Smooth muscle cell (in vitro differentiated cells): ENCODE measurements around the gene PLEKHH2. TPM values are rescaled to one million over a fixed set of nuclear protein-coding genes. Genes with fewer than 3 reads are reported as not detected.

Source experiments
- DNase-seq: peaks from one replicate; lab custom pipeline; 2025; ENCODE audit not compliant: unreplicated experiment; lab: John Stamatoyannopoulos, UW
- H2AFZ ChIP-seq: fragments of 200-600 bp; sonication (generic); 2 replicates; pipeline ENCODE4 v1.6.0; 2016; ENCODE audit warnings: antibody characterized with exemption, low read depth, mild to moderate bottlenecking
- H3F3A ChIP-seq: fragments of 200-600 bp; sonication (generic); 2 replicates; pipeline ENCODE4 v1.6.0; 2017; ENCODE audit warnings: antibody characterized with exemption, low read depth
- H3K27ac ChIP-seq: fragments of 200-600 bp; sonication (generic); 2 replicates; pipeline ENCODE4 v1.5.1; 2016; ENCODE audit warnings: low read depth, mild to moderate bottlenecking
- H3K27me3 ChIP-seq: fragments of 200-600 bp; sonication (generic); 2 replicates; pipeline ENCODE4 v1.6.1; 2016; ENCODE audit warnings: low read depth, mild to moderate bottlenecking
- H3K36me3 ChIP-seq: fragments of 200-600 bp; sonication (generic); 2 replicates; pipeline ENCODE4 v1.5.1; 2016; ENCODE audit warnings: low read depth
- H3K4me1 ChIP-seq: fragments of 200-600 bp; sonication (generic); 2 replicates; pipeline ENCODE4 v1.5.1; 2016; ENCODE audit warnings: low read depth
- H3K4me2 ChIP-seq: fragments of 200-600 bp; sonication (generic); 2 replicates; pipeline ENCODE4 v1.6.0; 2016; ENCODE audit warnings: mild to moderate bottlenecking
- H3K4me3 ChIP-seq: fragments of 200-600 bp; sonication (generic); 2 replicates; pipeline ENCODE4 v1.5.1; 2016; ENCODE audit warnings: mild to moderate bottlenecking
- H3K79me2 ChIP-seq: fragments of 200-600 bp; sonication (generic); 2 replicates; pipeline ENCODE4 v1.6.0; 2016; ENCODE audit warnings: low read depth, mild to moderate bottlenecking
- H3K9ac ChIP-seq: fragments of 200-600 bp; sonication (generic); 2 replicates; pipeline ENCODE4 v1.6.0; 2016; ENCODE audit warnings: low read depth
- H3K9me3 ChIP-seq: fragments of 200-600 bp; sonication (generic); replicated peaks from 2 replicates; pipeline ENCODE4 v1.5.1; 2016; ENCODE audit warnings: low read depth
- H4K20me1 ChIP-seq: fragments of 200-600 bp; sonication (generic); 2 replicates; pipeline ENCODE4 v1.6.0; 2016; ENCODE audit warnings: low read depth
- CTCF ChIP-seq: fragments of 200-600 bp; sonication (generic); IDR thresholded peaks from 2 replicates; pipeline ENCODE4 v1.5.1; 2017; ENCODE audit warnings: borderline replicate concordance, mild to moderate bottlenecking, antibody characterized with exemption; ENCODE audit not compliant: insufficient read depth, poor library complexity, severe bottlenecking
- WGBS: methylation state at CpG from one replicate; pipeline ENCODE4 v1.1.7; 2016; ENCODE audit warnings: low lambda C conversion rate; 5-methylcytosine and 5-hydroxymethylcytosine counted together
- polyA plus RNA-seq: library from polyadenylated mRNA; unstranded; fragments of >200 nt; fragmentation: Nextera tagmentation; extraction: Ambion mirVana; gene quantifications from 2 replicates; pipeline ENCODE4 v1.2.1, GENCODE V29; 2016
- total RNA-seq: library from RNA; depleted of rRNA; stranded (reverse); fragments of >200 nt; gene quantifications from 2 replicates; pipeline ENCODE4 v1.2.3, GENCODE V29; 2014

The PLEKHH2 gene
- total and polyA plus RNA-seq, 2 experiments from 2014 or later, result 0.69 to 2.1 TPM

GRCh38 chr2:43778233-43778632 is 141.2 kb downstream of the PLEKHH2 start:
- Histone ChIP-seq H3K4me1 (peaks cover 6% of the 10 kb centered on the region), H3K27ac (no peak overlapping the region), H3F3A (no peaks in the 10 kb centered on the region), H3K79me2 (no peaks in the 10 kb centered on the region), H3K4me3 (no peak overlapping the region), H4K20me1 (no peaks in the 10 kb centered on the region), H3K4me2 (no peak overlapping the region), H2AFZ (no peak overlapping the region), H3K27me3 (no peaks in the 10 kb centered on the region), H3K36me3 (no peaks in the 10 kb centered on the region), H3K9ac (no peak overlapping the region), H3K9me3 (no peaks in the 10 kb centered on the region)
- no peak for DNase-seq
- TF ChIP-seq CTCF, result no peak
- WGBS, result 84% methylated on average over 8 of the region's 8 CpGs

GRCh38 chr2:43787895-43788294 is 150.8 kb downstream of the PLEKHH2 start:
- H3K4me2 ChIP-seq, result no peak overlapping the region
- H3K27me3 ChIP-seq, result no peaks in the 10 kb centered on the region
- H2AFZ ChIP-seq, result no peak overlapping the region
- H3K36me3 ChIP-seq, result peaks cover 5% of the 10 kb centered on the region
- H3K9me3 ChIP-seq, result no peaks in the 10 kb centered on the region
- no peaks in the 10 kb centered on the region for H3K4me1 ChIP-seq
- no peak overlapping the region for H3K9ac ChIP-seq
- no peak overlapping the region for H3K27ac ChIP-seq
- H3K79me2 ChIP-seq, result no peaks in the 10 kb centered on the region
- no peak for DNase-seq
- H3K4me3 ChIP-seq, result no peak overlapping the region
- H4K20me1 ChIP-seq, result no peaks in the 10 kb centered on the region
- no peak for TF ChIP-seq CTCF
- H3F3A ChIP-seq, result no peaks in the 10 kb centered on the region

GRCh38 chr2:43788646-43789045 is 151.6 kb downstream of the PLEKHH2 start:
- Histone ChIP-seq H3K79me2 (no peaks in the 10 kb centered on the region), H3K27ac (no peak overlapping the region), H4K20me1 (no peaks in the 10 kb centered on the region), H3K4me1 (no peaks in the 10 kb centered on the region), H3K4me3 (no peak overlapping the region), H3K9ac (no peak overlapping the region), H3F3A (no peaks in the 10 kb centered on the region), H3K9me3 (no peaks in the 10 kb centered on the region), H3K4me2 (no peak overlapping the region), H3K27me3 (no peaks in the 10 kb centered on the region), H3K36me3 (peaks cover 5% of the 10 kb centered on the region), H2AFZ (no peak overlapping the region)
- TF ChIP-seq CTCF, result no peak
- DNase-seq, result no peak
- WGBS, result 100% methylated on average over 1 of the region's 1 CpG

GRCh38 chr2:43790147-43790546 is 153.1 kb downstream of the PLEKHH2 start:
- Histone ChIP-seq H3K79me2 (no peaks in the 10 kb centered on the region), H3K9ac (no peak overlapping the region), H3K4me2 (no peak overlapping the region), H3F3A (no peaks in the 10 kb centered on the region), H3K4me1 (no peaks in the 10 kb centered on the region), H3K27me3 (no peaks in the 10 kb centered on the region), H3K27ac (no peak overlapping the region), H2AFZ (no peak overlapping the region), H3K4me3 (no peak overlapping the region), H4K20me1 (no peaks in the 10 kb centered on the region), H3K36me3 (peaks cover 5% of the 10 kb centered on the region), H3K9me3 (no peaks in the 10 kb centered on the region)
- no peak for DNase-seq
- TF ChIP-seq CTCF, result no peak
- WGBS, result 95% methylated on average over 5 of the region's 5 CpGs
